AG04449 (cell line): Measurements from ENCODE around the gene GADD45A.
"Not testable (repeated sequence)": the region's sequence is repeated elsewhere in the genome, so short reads cannot be mapped to it uniquely, and the experiment has no call there.

Source experiments
- CTCF ChIA-PET: fragments of 350-600 bp; formaldehyde crosslinking; extraction: SDS; loops from one replicate; lab custom pipeline; 2021; ENCODE audit warnings: antibody characterized with exemption; lab: Yijun Ruan, JAX
- POLR2A ChIA-PET: fragments of 400-600, 350-600 bp; formaldehyde crosslinking; extraction: SDS; loops from one replicate; lab custom pipeline; 2020; ENCODE audit warnings: antibody characterized with exemption, inconsistent platforms; lab: Yijun Ruan, JAX
- DNase-seq: peaks from one replicate; pipeline ENCODE4 v3.0.0-alpha.2; 2010; ENCODE audit warnings: low read depth, low spot score
- H3K4me3 ChIP-seq: 2 replicates; pipeline ENCODE4 v1.5.1; 2011; ENCODE audit warnings: low read depth, mild to moderate bottlenecking, control low read depth, low read length
- CTCF ChIP-seq: IDR thresholded peaks from one replicate; pipeline ENCODE4 v1.5.1; 2011; ENCODE audit warnings: mild to moderate bottlenecking, moderate library complexity, low read length, control low read depth, inconsistent platforms; ENCODE audit not compliant: insufficient read depth; ENCODE audit errors: missing control alignments

GADD45A gene

DNA sequence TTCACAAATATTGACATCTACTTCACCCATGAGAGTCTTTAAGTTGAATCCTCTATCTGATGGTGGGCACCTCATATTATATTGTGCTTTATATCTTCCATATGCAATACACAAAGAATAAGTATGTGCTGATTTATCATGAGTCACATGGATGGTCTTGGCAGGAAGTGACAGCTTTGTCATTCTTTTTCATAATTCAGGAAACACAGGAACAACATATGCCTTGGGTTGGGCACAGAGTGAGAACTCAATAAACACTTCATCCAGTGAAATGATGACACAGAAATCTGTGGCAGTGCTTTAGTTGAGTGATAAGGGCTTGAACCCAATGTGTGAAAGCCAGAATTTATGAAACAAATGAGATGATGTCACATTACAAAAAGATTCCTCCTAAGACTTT lies 41.2 kb downstream of the GADD45A start:
- CTCF ChIA-PET, result no interaction called here
- POLR2A ChIA-PET, result no interaction called here
- no peak for TF ChIP-seq CTCF
- no peak for DNase-seq
- no peak overlapping the region for H3K4me3 ChIP-seq

GRCh38 chr1:67729872-67730271 lies 44.9 kb downstream of the GADD45A start:
- DNase-seq, result no peak
- no peak overlapping the region for H3K4me3 ChIP-seq
- ChIA-PET POLR2A (no interaction called here), CTCF (interaction anchor here (1.0 to 1.1 kb wide), 2 partner anchors 14 to 20 kb away, joined by 3 read pairs; no protein-coding TSS in a partner anchor)
- TF ChIP-seq CTCF, result no peak

DNA sequence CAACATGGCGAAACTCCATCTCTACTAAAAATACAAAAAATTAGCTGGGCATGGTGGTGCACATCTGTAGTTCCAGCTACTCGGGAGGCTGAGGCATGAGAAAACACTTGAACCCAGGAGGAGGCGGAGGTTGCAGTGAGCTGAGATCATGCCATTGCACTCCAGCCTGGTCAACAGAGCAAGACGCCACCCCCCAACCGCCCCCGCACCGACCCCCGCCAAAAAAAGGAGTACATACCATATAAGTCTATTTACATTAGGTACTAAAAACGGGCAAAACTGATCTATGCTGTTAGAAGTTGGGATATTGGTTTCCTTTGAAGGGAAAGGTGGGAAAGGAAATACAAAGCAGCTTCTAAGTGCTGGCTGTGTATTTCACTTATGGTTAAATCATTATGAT lies 45.3 kb downstream of the GADD45A start:
- DNase-seq, H3K4me3 ChIP-seq, POLR2A ChIA-PET: not testable (repeated sequence)
- CTCF ChIA-PET, result interaction anchor here (1.0 to 2.8 kb wide), 4 partner anchors 9 to 30 kb away, joined by 3 to 13 read pairs (median 4); no protein-coding TSS in a partner anchor

- DNase-seq, result no peak
- POLR2A ChIA-PET, result no interaction called here
- no peak overlapping the region for H3K4me3 ChIP-seq
- CTCF ChIA-PET, result interaction anchor here (1.1 to 2.8 kb wide), 4 partner anchors 10 to 196 kb away, joined by 3 to 13 read pairs (median 7); no protein-coding TSS in a partner anchor
- no peak for TF ChIP-seq CTCF
These were observed 46.3 kb downstream of the GADD45A start for GRCh38 chr1:67731322-67731721.

GRCh38 chr1:67732750-67733151 lies 47.8 kb downstream of the GADD45A start:
- no peak for DNase-seq
- no peak for TF ChIP-seq CTCF
- CTCF ChIA-PET, result interaction anchor here (0.7 to 2.8 kb wide), 4 partner anchors 10 to 198 kb away, joined by 3 to 13 read pairs (median 8); no protein-coding TSS in a partner anchor
- no peak overlapping the region for H3K4me3 ChIP-seq
- POLR2A ChIA-PET, result no interaction called here

GRCh38 chr1:67733681-67734322 lies 48.8 kb downstream of the GADD45A start:
- TF ChIP-seq CTCF, result no peak
- H3K4me3 ChIP-seq, result no peak overlapping the region
- CTCF ChIA-PET, result interaction anchor here (0.7 to 2.1 kb wide), 3 partner anchors 9 to 27 kb away, joined by 3 to 5 read pairs (median 5); no protein-coding TSS in a partner anchor
- DNase-seq, result no peak
- POLR2A ChIA-PET, result interaction anchor here (1.0 kb wide), 1 partner anchor 13 kb away, joined by 4 read pairs; no protein-coding TSS in a partner anchor
